Breast epithelium (tissue), 4 donors: ENCODE data around the gene SLC45A3. TPM values are rescaled to one million over a fixed set of nuclear protein-coding genes. Genes with fewer than 3 reads are reported as not detected.
"Not testable (repeated sequence)": the region's sequence is repeated elsewhere in the genome, so short reads cannot be mapped to it uniquely, and the experiment has no call there.

Experiments
- DNase-seq, 2 donors: peaks; one replicate each; pipeline ENCODE4 v3.0.0-alpha.2; 2019; ENCODE audit warnings: low spot score in 2 of 2
- H3K27ac ChIP-seq, 2 donors: fragments of 200-600 bp; sonication (generic) in 1 of 2; one replicate each; pipeline ENCODE4 v1.5.1; 2016 to 2019; ENCODE audit warnings: mild to moderate bottlenecking in 1 of 2
- H3K27me3 ChIP-seq, 2 donors: fragments of 200-600 bp; sonication (generic) in 1 of 2; one replicate each; pipeline versions ENCODE4 v1.5.1 to v1.6.0; 2017 to 2019; ENCODE audit warnings: control low read depth in 1 of 2, mild to moderate bottlenecking in 1 of 2
- H3K36me3 ChIP-seq: fragments of 200-600 bp; one replicate; pipeline ENCODE4 v1.5.1; 2019
- H3K4me1 ChIP-seq, 2 donors: fragments of 200-600 bp; sonication (generic); one replicate each; pipeline ENCODE4 v1.5.1; 2016 to 2019; ENCODE audit warnings: control low read depth in 1 of 2
- H3K4me3 ChIP-seq, 3 donors: fragments of 200-600 bp; sonication (generic); 1 replicate in 2 of 3; 2 replicates in 1 of 3; pipeline ENCODE4 v1.5.1; 2016 to 2019; ENCODE audit warnings: mild to moderate bottlenecking in 3 of 3, moderate library complexity in 2 of 3
- H3K9me3 ChIP-seq, 2 donors: fragments of 200-600 bp; sonication (generic) in 1 of 2; one replicate each; pipeline ENCODE4 v1.5.1; 2016 to 2019; ENCODE audit warnings: control low read depth in 1 of 2
- POLR2A ChIP-seq: fragments of 450-650 bp; IDR thresholded peaks from one replicate; pipeline ENCODE4 v1.6.1; 2016; ENCODE audit warnings: antibody characterized with exemption, mild to moderate bottlenecking, moderate library complexity
- POLR2AphosphoS5 ChIP-seq, 3 donors: sonication (generic); formaldehyde crosslinking; IDR thresholded peaks; one replicate each; pipeline ENCODE4 v1.6.1; 2017; ENCODE audit warnings: antibody characterized with exemption in 3 of 3
- intact Hi-C: fragments of 100-400 bp; cut with DNase I; formaldehyde crosslinking; loops from one replicate; pipeline ENCODE4 v1.15.1; 2023; ENCODE audit warnings: low total_unique reads
- total RNA-seq, 3 donors: library from RNA; depleted of rRNA; stranded (reverse); fragments of >200 nt; gene quantifications; one replicate each; pipeline ENCODE4 v1.1.0, GENCODE V29; 2016
- TF ChIP-seq, protein P1 (sequence below), 3 donors: fragments of 450-650 bp; IDR thresholded peaks; one replicate each; pipeline ENCODE4 v1.5.1; 2016 to 2017; ENCODE audit warnings: antibody characterized with exemption in 3 of 3, mild to moderate bottlenecking in 3 of 3, moderate library complexity in 3 of 3

The SLC45A3 gene
- total RNA-seq, 3 donors from 2014 or later = 1.3 to 2.9 (median 1.6) TPM

- intact Hi-C loops = loop anchor here (10.0 kb wide), 1 partner anchor 51 kb away; no protein-coding TSS in a partner anchor
- H3K4me3 ChIP-seq = no peak overlapping the region
- no peak for DNase-seq
- H3K27me3 ChIP-seq = no peaks in the 10 kb centered on the region
- no peak overlapping the region for H3K27ac ChIP-seq
- no peak for TF ChIP-seq POLR2AphosphoS5 (IDR thresholded peaks at IDR 0.05)
- no peaks in the 10 kb centered on the region for H3K9me3 ChIP-seq
- no peaks in the 10 kb centered on the region for H3K4me1 ChIP-seq
- H3K36me3 ChIP-seq = no peaks in the 10 kb centered on the region
Observed at GRCh38 chr1:205645519-205645918, 34.8 kb downstream of the SLC45A3 start.

DNA sequence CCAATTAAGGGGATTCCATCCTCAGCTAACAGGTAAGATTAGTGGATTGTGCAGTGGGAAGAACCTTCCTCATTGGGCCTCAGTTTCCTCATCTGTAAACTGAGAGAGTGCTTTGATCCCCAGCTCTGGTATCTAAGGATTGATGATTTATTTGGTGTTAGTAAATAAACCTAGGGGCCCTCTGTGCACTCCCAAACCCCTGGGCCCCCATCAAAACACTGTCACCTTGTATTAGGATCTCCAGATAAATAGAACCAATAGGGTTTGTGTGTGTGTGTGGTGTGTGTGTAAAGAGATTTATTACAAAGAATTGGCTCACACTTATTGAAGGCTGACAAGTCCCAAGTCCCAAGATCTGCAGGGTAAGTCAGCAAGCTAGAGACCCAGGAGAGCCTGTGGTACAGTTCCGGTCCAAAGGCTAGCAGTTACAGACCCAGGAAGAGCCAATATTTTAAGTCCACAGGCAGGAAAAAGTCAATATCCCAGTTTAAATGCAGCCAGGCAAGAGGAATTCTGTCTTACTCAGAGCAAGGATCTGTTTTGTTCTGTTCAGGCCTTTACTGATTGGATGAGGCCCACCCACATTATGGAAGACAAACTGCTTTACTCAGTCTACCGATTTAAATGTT lies 37.5 kb downstream of the SLC45A3 start:
- intact Hi-C loops = loop anchor here (10.0 kb wide), 1 partner anchor 48 kb away; no protein-coding TSS in a partner anchor

GRCh38 chr1:205639567-205639966 lies 40.7 kb downstream of the SLC45A3 start:
- Histone ChIP-seq H3K4me1 (no peaks in the 10 kb centered on the region), H3K27me3 (no peaks in the 10 kb centered on the region), H3K36me3 (no peaks in the 10 kb centered on the region), H3K27ac (no peak overlapping the region), H3K4me3 (no peak overlapping the region), H3K9me3 (no peaks in the 10 kb centered on the region)
- TF ChIP-seq POLR2AphosphoS5 (IDR thresholded peaks at IDR 0.05) (no peak), POLR2A (no peak)
- TF ChIP-seq, protein P1, sequence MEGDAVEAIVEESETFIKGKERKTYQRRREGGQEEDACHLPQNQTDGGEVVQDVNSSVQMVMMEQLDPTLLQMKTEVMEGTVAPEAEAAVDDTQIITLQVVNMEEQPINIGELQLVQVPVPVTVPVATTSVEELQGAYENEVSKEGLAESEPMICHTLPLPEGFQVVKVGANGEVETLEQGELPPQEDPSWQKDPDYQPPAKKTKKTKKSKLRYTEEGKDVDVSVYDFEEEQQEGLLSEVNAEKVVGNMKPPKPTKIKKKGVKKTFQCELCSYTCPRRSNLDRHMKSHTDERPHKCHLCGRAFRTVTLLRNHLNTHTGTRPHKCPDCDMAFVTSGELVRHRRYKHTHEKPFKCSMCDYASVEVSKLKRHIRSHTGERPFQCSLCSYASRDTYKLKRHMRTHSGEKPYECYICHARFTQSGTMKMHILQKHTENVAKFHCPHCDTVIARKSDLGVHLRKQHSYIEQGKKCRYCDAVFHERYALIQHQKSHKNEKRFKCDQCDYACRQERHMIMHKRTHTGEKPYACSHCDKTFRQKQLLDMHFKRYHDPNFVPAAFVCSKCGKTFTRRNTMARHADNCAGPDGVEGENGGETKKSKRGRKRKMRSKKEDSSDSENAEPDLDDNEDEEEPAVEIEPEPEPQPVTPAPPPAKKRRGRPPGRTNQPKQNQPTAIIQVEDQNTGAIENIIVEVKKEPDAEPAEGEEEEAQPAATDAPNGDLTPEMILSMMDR (IDR thresholded peaks at IDR 0.05) = no peak
- intact Hi-C loops = no loop called here
- no peak for DNase-seq

More for the DNA sequence above, 37.5 kb downstream of the SLC45A3 start:
- TF ChIP-seq POLR2AphosphoS5 (IDR thresholded peaks at IDR 0.05) (no peak), POLR2A (no peak)
- TF ChIP-seq, protein P1 (IDR thresholded peaks at IDR 0.05) = no peak
- no peak for DNase-seq
- H3K4me3 ChIP-seq = no peak overlapping the region
- no peaks in the 10 kb centered on the region for H3K36me3 ChIP-seq
- no peaks in the 10 kb centered on the region for H3K9me3 ChIP-seq
- H3K27me3 ChIP-seq = no peaks in the 10 kb centered on the region
- H3K4me1 ChIP-seq = no peaks in the 10 kb centered on the region
- H3K27ac ChIP-seq = no peak overlapping the region

DNA sequence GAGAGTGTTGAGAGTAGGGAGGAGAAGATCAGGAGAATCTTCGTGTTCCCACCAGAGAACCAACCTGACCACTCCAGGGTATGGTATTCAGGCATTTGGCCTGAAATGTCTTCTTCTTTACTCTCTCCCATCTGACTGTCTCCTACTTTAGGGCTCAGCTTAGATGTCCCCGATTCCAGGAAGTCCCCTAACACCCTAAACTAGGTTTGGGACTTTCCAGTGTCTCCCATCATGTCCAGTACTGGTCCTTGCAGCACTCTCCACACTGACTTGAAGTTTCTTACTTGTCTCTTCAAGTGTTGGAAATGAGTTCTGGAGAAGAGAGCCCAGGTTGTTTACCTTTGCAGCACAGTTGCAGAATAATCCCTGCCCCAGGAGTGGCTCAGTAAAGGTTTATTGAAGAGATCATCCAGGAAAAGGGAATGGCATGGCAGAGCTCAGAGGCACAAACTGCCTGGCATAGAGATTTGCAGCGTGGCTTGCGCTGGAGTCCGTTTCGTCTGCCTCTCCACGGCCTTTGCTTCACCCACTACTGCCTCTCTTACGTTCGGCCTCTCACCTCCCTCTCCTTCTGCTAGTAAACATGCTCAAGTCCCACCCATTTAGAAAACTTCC lies 42.3 kb downstream of the SLC45A3 start:
- intact Hi-C loops = no loop called here
- H3K9me3 ChIP-seq = no peaks in the 10 kb centered on the region
- TF ChIP-seq POLR2A (no peak), POLR2AphosphoS5 (IDR thresholded peaks at IDR 0.05) (no peak)
- TF ChIP-seq, protein P1 (IDR thresholded peaks at IDR 0.05) = no peak
- no peak overlapping the region for H3K4me3 ChIP-seq
- no peak for DNase-seq
- no peaks in the 10 kb centered on the region for H3K36me3 ChIP-seq
- H3K4me1 ChIP-seq = no peaks in the 10 kb centered on the region
- no peaks in the 10 kb centered on the region for H3K27me3 ChIP-seq
- no peak overlapping the region for H3K27ac ChIP-seq

DNA sequence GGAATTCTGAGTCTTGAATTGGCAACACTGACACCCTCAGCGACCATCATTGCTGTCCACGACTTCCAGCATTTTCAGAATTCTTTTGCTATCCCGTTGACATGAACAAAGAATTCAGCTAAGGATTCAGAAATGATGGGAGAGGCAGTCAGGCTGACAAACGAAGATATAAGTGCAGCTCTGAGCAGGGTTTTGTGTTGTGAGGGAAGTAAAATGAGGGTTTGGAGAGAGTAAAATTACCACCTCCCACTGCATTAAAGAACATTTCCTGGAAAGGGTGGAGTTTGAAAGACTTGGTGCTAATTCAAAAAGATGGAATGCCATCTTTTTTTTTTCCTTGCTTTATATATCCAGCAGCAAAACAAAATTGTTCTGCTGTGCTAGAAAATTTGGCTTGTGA lies 43.6 kb downstream of the SLC45A3 start:
- Histone ChIP-seq H3K36me3 (no peaks in the 10 kb centered on the region), H3K4me1 (no peaks in the 10 kb centered on the region), H3K27me3 (no peaks in the 10 kb centered on the region), H3K27ac (no peak overlapping the region), H3K9me3 (no peaks in the 10 kb centered on the region), H3K4me3 (no peak overlapping the region)
- intact Hi-C loops = no loop called here
- DNase-seq = no peak
- no peak for TF ChIP-seq POLR2A
- TF ChIP-seq, protein P1 (IDR thresholded peaks at IDR 0.05) = no peak
- TF ChIP-seq POLR2AphosphoS5 (IDR thresholded peaks at IDR 0.05) = no peak

- DNase-seq, intact Hi-C loops, H3K27me3 ChIP-seq, H3K4me3 ChIP-seq, H3K36me3 ChIP-seq, H3K4me1 ChIP-seq, H3K27ac ChIP-seq, H3K9me3 ChIP-seq: not testable (repeated sequence)
Observed at GRCh38 chr1:205636138-205636530, 44.2 kb downstream of the SLC45A3 start.
